LHCN-M2 (cell line): ENCODE data around the gene AGAP1. TPM values are rescaled to one million over a fixed set of nuclear protein-coding genes. Genes with fewer than 3 reads are reported as not detected.

Source experiments
- DNase-seq: peaks from one replicate; pipeline ENCODE4 v3.0.0-alpha.2; 2012; ENCODE audit warnings: low read depth
- total RNA-seq: library from RNA; depleted of rRNA; stranded (reverse); fragments of >200 nt; gene quantifications from 2 replicates; pipeline ENCODE4 v1.2.3, GENCODE V29; 2014

AGAP1 gene
- total RNA-seq, 1 experiment from 2014 or later, result 15.2 TPM

DNA sequence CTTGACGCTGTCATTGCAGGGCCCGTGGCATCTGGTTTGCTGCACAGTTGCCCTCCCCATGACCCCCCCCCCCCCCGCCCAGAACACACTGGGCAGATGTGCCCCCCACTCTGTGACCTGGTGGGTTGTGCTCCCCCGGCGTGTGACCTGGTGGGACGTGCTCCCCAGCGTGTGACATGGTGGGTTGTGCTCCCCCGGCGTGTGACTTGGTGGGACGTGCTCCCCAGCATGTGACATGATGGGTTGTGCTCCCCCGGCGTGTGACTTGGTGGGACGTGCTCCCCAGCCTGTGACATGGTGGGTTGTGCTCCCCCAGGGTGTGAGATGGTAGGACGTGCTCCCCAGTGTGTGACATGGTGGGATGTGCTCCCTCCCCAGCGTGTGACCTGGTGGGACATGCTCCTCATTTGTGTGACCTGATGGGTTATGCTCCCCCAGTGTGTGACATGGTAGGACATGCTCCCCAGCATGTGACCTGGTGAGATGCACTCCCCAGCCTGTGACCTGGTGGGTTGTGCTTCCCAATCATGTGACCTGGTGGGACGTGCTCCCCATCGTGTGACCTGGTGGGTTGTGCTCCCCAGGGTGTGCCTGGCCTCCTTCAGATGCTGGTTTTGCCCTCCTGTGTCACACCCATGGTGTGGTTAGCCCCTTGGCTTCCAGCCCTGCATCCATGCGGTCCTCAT lies 213.7 kb downstream of the AGAP1 start:
- no peak for DNase-seq

DNA sequence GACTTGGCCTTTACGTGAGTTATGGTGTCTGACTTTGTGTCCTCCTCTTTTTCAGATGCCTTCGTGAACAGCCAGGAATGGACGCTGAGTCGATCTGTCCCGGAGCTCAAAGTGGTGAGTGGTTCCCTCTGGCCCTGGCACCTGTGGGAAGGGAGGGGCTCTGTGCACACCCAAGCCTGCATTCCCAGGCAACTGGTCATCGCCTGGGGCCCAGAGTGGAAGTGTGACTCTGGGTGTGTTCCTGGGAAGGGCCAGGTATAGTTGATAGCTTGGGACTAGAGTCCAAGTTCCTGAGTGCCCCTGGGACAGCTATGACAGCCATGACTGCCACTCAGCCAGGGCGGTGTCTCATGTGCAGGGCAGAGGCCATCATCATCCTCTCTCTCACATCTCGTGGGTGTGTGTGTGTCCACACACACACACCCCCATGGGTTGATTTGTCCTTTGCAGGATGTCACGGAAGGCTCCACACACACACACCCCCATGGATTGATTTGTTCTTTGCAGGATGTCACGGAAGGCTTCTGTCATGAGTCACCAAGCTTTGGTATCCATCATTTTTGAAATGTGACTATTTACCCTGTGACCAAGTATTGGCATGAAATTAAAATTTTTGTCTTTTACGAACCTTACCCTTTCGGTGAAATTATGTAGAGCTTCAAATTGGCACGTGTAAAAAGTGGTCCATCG lies 215.4 kb downstream of the AGAP1 start:
- peak; percentile 61 for DNase-seq

DNA sequence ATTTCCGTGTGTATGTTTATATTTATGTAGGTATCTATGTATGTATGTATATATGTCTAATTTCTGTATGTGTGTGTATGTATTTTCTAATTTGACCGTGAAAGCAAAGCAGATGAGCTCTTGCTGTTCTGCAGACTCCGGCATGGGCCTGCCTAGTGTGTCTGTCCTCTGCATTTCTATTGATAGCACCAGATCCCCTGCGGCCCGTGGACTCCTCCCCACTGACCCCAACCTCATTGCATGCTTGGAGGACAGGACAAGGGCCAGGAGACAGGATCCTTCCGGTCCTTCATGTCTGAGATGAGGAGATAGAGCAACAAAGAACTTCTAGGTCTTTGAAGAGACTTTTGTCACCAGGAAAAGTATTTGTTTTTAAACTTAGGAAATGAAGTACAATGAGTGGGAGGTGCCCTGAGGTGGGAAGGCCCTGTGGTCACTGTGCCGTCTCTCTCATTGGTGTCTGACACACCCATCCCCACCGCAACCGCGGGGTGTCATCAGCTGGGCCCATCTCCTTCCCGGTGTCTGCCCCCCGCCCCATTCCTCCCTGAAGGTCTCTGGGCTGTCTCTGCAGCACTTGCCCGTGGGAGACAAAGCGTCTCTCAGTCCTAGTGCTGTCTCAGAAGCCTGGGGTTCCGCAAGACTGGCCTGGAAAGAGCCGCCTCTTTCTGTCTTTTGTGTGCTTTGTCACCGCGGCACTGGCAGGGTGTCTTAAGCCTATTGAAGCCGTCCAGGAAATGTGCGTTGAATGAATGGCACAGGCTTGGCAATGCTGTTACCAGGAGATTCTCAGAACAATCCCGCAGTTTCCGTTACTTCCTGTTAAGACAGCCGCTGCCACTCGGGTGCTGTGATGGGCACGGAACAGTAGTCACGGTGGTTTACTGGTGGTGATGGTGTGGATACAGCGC lies 216.4 kb downstream of the AGAP1 start:
- no peak for DNase-seq

DNA sequence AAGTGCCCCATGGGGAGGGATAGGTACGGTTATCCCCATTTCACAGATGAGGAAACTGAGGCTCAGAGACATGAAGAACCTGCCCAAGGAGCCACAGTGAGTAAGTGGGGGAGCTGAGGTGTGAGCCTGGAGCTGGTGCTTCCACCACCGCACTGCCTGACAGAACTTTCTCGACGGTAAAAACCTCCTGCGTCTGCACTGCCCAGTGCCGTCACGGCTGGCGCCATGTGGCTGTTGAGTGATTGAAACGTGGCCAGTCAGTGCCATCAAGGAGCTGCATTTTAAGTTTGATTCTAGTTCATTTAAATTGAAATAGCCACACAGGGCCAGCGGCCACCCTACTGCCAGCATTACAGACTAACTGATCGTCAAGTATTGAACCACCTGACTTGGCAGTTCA lies 217.1 kb downstream of the AGAP1 start:
- no peak for DNase-seq

DNA sequence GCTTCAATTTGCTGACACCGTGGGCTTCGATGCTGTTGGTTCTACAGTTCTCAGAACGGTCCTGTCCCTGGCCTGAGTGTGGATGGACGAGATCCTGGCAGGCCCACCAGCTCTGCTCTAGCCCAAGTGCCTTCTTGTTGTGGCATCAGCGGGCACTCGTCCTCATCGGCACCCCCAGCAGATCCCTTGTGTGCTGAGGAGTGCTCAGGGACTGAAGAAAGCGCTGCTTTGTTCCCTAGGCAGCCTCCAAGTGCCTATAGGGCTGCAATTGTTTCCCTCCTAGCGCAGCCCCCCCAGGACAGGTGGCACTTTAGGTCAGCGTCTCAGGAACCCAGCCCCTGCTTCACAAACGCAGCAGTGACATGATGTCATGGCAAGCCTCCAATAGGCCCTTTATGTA lies 217.7 kb downstream of the AGAP1 start:
- no peak for DNase-seq

DNA sequence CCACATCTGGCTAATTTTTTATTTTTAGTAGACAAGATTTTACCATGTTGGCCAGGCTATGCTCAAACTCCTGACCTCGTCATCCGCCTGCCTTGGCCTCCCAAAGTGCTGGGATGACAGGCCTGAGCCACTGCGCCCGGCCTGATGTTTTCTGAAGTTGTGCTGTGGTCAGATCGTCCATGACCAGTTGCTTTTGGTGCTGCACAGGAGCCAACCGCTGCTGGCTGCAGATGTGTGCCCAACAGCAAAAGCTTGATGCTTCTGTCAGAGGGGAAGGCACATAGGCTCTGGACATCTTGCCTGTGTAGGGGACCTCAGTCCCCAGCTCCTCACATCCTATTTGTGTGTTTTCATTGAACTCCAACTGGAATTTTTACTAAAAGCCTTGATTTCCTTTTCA lies 218.3 kb downstream of the AGAP1 start:
- no peak for DNase-seq

DNA sequence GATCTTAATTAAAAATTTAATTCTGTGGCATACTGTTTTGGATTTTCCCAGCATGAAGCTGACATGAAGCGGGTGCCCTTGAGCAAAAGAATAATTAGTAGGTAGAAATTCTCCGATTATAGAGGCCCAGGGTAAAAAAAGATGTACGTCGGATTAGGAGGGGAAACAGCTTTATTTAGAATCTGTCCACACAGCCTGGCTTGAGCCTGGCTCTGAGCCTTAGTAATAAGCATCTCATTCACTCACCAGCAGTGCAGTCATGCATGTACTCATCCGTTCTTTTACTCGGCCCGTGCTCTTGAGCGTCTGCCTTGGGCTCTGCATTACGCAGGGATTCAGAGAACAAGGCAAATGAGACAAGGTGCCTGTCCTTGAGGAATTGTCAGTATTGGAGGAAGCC lies 219.3 kb downstream of the AGAP1 start:
- DNase-seq, result no peak

DNA sequence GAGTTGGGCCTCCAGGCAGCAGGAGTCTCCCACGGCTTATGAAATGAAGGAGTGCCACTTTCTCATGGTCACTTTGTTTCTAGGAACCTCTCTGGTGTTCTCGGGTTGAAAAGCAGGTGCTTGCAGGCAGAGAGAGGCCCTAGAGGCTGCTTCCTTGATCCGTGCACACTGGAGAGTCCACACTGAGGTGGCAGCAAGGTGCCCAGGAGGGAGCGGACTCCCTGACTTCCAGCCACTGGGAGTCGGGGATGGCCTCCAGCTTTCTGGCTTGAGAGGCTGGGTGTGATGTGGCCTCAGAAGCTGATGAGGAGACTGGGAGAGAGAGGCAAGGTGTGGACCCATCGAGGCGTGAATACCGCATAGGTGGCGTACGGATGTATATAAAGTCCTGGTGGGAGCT lies 221.8 kb downstream of the AGAP1 start:
- no peak for DNase-seq

DNA sequence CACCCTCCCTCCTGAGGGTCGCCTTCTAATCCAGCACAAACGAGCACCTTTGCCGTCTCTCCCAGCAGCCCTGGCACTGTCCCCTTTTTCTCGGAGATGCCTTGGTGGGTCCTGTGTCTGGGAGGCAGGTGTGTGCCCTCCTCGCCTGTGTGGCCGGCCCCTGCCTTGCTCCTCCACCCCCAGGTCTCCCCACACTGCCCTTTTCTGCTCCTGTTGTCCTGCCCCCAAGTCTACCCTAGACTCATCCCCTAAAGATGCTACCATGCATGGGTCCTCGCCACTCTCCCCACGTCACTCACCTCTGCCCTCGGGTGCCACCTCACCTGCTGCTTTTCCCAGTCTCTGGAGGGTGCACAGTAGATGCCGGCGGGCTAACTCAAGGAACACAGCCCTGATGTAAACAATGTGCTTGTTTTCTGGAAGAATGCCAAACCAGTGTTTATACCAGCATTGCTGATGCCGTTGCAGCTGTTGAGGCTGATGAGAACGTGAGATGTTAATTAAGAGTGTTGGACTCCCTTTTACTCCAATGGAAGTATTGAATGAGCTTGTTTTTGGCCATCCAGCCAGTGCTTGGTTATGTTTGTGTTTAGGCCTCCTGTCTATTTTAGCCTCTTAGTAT lies 223.1 kb downstream of the AGAP1 start:
- peak; percentile 47 for DNase-seq

DNA sequence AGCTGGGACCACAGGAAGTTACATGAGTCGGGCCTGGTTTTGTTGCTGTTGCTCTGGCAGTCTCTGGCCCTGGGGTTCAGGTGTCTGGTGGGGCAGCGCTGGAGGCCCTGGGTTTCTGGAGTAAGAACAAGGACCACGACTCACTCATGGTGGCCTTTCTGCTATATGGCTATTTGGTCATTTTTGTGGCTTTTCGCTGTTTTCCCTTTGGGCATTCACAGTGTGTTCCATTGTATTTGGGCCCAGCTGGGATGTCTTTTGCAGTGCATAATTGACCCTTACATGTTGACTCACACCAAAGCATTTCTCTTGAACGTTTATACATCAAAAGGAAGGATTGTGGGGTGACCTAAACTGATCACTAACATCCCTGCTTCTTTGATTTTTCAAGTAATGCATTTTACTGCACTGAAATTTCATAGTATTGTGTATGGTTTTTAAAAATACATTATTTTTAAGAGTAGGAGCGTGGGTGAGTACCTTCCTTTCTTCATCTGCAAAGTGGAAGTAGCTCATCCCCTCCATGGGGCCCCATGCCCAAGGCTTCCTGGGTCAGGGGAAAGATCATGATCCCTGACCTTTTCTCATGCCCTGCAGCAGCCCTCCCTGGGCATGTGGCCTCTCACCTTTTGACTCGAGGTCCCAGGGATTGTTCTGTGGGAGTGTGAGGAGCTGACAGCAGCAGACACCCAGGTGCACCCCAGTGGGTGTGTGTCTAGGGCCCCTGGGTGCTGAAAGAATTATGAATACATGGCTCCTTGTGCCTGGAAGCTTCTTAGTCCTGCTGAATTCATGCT lies 225.5 kb downstream of the AGAP1 start:
- no peak for DNase-seq

DNA sequence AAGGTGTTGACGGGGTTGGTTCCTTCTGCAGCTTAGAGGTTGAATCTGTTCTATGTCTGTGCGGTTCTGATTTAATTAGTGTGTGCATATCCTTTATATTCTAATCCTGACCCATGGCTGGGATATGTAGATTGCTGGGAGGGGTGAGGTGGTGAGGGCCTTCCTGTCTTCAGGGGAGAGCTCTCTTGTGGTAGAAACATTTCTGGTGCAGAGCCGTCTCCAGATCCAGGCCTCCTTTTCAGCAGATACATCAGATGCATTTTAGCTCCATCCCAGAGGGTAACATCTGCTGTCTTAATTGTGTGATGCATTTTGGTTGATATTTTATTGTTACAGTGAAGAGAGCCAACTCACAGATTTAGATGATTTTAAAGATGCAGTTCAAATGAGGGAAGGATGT lies 227.8 kb downstream of the AGAP1 start:
- no peak for DNase-seq

DNA sequence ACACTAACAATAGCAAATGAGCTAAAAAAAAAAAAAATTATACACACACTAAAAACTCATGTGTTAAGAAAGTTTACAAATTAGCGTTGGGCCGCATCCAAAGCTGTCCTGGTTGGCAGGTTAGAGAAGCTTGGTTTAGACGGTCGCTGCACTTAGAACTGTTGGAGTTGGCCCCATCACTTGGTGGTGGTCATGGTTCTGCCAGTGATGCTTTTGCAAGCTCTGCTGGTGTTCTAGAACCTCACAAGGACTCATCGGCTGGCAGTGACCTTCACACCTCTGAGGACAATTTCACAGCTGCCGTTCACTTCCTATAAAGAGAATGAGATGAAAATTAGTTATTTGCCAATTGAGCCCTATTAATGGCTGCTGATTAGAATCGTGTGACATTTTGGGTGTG lies 229.0 kb downstream of the AGAP1 start:
- no peak for DNase-seq

DNA sequence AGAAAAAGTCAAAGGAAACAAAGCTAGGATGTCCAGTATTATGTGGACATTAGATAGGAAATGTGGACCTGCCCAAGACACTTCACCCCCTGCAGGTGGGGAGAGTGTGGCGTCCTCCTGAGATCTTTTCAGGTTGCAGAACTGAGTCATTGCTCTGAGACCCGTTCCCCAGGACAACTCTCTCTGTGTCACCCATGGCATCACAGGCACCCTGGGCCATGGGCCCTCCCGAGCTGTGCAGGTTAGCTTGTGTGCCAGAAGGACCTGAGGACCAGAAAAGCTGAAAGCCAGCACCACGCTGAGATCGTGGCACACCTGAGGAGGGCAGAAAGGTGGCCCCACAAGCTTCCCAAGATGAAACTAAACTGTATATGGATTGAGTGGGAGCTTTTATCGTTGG lies 229.5 kb downstream of the AGAP1 start:
- no peak for DNase-seq

DNA sequence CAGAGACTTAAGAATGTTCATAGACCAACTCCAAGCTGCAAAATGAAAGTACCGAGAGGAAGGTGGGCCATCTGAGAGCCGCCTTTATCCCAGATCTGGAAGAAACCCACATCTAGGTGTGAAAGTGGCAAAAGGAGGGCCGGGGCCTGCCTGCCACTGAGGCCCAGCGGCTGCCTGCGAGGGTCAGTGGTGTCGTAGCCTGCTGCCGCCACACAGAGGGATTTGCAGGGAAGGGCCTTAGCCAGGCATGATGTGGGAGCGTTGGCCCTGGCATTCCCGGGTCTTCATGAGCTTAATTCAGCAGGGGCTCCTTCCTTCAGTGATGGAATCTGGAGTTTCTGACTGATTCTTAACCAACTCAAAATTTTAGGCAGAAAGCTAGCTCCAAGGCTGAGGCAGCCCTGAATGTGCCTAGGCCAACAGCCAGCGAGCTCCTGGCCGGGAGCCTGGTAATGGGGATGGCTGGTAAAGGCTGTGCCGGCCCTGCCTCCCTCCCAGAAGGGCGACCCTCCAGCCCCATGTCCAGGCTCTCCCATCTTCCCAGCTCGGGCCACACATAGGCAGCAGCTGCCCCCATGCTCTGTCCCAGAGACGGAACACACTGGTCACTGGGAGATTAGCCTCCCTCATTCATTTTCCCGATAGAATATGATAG lies 230.1 kb downstream of the AGAP1 start:
- DNase-seq, result no peak

DNA sequence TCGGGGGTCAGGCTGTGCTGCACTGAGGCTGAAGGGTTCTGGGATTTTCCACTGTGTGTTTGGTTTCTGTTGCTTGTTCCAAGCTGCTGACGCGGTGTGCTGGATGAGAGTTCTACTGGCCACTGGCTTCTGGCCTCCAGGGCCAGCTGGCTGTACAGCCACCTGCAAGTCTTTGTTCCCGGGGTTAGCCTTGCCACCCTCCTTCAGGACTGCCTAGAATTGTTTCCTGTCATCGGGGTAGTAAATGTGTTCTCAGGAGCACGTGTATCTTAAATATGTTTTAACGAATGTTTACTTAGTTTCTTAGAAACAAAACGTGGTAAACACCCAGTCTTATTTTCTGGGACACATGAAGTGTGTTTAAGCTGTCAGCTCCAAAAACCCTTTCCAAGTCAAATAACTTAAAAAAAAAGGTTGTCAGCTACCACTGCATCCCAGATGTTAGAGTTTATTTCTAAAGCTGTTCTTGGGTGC lies 231.2 kb downstream of the AGAP1 start:
- DNase-seq, result no peak

DNA sequence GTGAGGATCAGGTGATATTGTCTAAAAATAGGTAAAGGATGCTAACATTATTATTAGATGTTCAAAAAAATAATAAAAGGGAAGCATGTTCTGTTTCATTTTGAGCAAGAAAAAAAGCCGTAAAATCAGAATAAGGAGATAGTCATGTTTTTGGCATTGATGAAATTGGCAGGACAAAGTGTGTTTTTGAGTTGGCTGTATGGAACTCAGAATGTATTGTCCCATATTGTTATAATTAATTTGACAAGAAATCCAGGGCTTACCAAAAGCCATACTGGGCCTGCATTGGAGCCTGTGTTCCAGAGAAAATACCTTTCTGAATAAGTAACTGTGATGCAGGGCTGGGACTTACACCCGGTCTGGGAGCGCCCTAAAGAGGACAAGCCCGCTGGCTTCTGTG lies 232.0 kb downstream of the AGAP1 start:
- no peak for DNase-seq

DNA sequence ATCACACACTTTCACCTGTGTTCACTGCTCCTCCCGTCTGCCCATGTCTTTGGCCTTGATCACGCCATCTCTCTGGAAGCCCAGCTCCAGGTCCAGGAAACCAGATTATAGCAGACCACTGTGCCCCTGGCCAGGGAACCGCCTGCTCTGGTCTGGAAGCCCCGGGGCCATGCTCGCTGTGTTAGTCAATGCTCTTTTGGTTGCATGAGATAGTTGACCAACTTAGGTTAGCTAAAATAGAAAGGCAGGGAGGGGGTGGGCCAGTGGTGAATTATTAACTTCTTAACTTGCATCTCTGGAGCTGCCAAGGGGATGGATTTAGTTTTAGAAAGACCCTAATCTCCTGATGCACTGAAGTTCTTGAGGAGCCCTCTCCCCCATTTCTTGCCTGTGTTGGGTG lies 232.7 kb downstream of the AGAP1 start:
- DNase-seq, result no peak

DNA sequence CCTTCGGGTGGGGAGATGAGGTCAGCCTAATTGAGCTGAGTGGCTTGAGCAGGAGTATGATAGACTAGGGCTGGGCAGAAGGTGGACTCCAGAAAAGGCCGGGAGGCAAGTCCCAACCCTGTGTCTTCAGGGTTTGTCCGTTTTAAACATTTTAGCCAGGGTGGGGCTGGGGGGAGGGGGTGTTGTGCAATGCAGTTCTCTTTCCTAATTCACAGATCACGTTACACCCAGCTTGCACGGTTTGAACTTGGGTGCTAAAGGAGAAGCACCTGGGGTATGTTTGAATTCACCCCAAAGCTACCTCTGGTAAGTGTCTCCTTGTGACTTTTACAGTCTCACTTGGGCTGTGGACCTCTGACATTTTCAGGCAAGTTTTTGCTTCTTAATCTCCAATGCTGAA lies 233.3 kb downstream of the AGAP1 start:
- DNase-seq, result no peak

DNA sequence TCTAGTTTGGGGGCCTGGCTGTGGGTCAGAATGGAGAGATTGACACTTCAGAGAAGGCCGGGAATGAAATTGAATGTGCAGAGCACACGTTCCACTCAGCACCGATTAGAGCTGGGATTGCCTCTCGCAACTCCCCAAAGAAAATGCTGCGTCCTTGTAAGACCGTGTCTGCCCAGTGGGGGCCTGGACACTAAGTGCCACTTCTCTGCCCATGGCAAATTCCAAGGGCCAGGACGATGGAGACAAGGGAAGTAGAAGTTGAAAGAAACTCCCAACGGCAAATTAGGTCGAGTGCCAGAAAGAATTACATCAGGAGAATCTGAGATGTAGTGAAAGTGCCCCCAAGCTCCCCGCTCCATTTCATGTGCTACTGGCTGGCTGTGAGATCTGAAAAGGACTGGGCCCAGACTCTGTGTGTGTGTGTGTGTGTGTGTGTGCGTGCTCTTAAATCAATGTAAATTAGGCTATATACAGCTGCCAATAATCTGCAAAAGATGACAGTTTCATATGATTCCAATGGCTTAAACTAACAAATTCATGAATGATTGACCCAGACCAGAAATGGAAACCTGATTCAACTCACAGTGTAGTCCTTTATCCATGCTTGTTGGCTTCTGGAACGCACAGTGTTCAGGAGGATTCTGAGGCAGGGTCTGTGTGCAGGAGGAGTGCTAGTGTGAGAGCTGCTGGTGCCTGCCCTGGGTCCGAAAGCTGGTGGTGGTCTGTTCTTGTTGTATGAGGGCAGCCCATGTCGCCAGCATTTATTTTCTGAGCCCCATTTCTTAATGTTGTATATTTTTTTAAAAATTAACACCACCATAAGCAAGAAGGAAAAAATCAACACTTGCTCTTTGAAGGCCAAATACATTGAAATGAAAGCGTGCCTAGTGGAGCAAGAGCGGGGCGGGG lies 234.3 kb downstream of the AGAP1 start:
- DNase-seq, result no peak
